GM21717 (cell line): ENCODE measurements around the gene RIMS4.
"Not testable (repeated sequence)": the region's sequence is repeated elsewhere in the genome, so short reads cannot be mapped to it uniquely, and the experiment has no call there.

ENCODE experiments used
- ATAC-seq: cut with Tn5 transposase; IDR thresholded peaks from one replicate; pipeline ENCODE4 v1.9.1; 2021; ENCODE audit warnings: mild to moderate bottlenecking, moderate library complexity; ENCODE audit not compliant: unreplicated experiment

The RIMS4 gene

DNA sequence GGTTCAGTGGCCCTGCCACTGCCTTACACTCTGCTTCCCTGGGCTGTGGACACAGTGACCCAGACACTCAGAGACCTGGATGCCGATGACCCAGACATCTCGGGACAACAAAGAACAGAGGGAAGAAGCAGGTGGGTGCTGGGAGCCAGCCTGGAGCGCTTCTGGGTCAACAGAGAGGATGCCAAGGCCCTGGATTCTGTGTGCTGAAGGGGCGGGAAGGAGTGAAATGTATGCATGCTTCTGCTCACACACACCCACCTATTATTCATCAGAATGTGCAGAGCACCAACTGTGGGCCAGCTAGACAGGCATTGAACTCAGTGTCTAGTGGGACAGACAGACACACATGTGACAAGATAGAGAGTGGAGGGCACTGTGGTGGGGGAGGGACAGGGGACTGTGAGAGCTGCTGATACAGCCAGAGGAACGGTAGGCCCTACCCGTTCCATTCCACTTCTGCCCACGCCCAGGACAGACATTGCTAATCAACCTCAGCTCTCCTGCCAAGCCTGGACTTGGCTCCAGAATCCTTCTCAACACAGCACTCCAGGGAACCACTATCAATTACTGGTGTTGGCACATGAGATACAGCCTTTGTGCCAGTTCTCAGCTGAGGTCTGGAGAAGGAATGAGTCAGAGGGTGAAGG, 44.5 kb downstream of the RIMS4 start:
- no peak for ATAC-seq

- ATAC-seq = no peak
Measured at GRCh38 chr20:44765091-44765490, 45.3 kb downstream of the RIMS4 start.

- ATAC-seq = not testable (repeated sequence)
Measured at GRCh38 chr20:44763798-44764197, 46.5 kb downstream of the RIMS4 start.

DNA sequence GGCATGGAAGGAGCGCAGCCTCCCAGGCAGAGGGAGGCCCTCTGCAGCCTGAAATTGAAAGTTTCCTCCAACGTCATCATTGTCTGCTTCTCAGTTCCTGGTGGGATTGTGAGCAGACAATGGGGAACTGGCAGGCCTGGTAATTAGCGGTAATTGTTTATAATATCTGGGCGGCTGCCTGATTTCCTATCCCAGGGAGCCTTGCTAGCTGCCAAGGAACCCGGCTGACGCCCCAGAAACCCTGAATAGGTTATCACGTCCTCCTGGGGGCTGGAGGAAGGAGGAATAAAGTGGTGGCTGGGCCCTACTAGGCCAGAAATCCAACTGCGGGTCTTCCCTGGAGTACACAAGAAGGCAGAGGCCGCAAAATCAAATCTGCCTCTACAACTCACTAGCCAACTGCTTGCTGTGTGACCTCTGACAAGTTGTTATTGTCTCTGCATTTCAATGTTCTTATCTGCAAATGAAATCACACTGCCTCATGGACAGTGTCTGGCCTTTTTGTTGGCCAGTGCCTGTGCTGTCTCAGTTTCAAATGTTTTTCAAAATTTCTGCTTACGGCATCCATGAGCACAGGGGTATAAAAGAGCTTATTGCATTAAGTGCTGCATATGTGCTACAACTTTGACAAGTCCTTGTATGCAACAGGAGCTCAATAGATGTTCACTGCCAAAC, 47.7 kb downstream of the RIMS4 start:
- ATAC-seq = no peak

DNA sequence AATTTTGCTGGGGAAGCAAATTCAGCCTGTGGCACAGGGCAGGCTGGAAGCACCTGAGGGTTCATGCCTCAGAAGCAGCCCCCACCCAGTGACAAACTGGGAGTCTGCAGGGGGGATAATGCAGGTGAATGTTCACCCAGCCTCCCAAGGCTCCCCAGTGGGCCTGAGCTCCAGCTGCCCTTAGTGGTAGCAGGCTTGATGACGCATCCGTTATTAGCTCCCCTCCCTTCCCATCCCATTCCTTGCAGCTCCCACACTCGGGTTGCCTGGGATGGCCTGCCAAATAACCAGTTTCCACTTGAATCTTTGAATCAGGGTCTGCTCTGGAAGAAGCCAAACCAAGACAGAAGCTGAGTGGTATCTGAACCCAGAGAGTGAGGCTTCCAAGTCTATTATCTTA, 48.9 kb downstream of the RIMS4 start:
- no peak for ATAC-seq

GRCh38 chr20:44759595-44759994, 50.8 kb downstream of the RIMS4 start:
- ATAC-seq = no peak

DNA sequence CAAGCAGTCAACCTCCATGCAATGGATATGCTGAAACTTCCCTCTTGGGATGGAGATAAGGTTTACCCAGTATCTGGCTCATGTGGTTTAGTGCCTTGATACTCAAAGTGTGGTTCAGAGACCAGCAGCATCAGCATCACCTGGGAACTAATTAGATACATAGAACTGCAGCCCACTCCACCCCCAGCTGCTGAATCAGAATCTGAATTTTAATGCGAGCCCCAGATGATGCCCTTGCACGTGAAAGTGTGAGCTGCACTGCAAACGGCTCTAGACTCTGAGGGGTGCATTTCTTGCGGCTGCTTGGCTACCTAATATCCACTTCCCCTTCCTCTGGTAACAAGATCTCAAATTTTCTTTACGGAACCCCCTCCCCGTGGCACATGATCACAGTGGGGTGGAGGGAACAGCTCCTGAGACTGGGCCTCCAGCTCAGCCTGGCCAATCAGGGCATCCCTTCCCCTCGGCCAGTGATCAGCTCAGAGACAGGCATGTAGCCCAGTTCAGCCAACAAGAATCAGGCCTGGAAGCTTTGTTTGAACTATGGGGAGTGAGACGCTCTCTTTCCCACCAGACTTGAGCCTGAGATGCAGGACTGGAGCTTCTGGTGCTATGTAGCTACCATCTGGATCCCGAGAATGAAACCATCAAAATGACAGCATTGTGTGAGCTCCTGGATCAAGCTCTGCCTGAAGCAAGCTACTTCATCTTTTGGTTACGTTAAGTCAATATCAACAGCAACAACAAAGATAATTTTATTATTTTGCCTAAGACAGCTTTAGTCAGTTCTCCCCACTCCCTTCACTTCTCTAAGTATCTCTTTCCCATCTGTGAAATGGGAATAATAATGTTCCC, 51.9 kb downstream of the RIMS4 start:
- ATAC-seq = no peak

DNA sequence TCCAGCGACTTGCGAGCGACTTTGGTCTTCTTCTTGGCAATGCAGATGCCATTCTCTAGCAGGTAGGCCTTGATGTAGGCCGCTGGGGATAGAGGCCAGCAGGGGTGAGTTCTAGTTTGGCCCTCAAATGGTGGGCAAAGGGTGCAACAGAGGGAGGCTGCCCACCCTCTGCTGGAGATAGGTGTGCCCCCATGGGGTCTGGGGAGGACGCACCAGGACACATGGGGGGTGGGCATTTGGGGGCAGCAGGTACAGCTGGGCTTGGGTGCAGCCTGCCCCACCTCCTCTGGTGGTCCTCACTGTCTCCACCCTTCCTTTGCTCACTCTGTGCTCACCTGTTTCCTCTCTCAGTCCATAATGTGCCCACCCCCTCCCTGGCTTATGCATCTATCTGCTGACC, 53.4 kb downstream of the RIMS4 start:
- ATAC-seq = no peak

DNA sequence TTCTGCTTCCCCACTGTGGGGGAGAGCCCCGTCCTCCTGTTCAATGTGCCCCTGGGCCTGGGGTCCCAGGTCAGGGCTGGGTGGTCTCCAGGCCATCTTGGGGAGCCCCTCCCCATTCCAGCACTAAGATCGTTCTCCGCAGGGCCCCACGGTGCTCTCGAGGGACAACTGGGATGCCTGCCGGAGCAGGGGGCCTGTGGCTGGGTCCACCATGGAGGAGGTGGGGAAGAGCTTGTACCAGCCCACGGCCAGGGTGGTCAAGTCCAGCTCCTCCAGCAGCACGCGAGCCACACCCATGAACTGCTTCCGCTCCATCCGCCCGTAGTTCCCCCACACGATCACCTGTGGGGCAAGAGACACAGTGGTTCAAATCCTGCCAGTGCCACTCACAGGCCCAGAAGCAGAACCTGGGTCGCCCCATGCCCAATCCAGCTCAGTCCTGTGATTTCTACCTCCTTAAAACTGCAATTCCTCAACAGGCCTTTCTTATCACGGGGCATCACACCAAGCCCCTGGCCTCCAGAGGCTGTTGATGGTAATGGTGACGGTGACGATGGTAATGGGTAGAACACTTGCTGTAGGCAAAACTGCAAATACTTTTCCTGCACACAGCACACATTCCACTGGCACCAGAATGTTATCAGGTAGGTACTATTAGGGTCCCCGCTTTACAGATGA, 54.2 kb downstream of the RIMS4 start:
- ATAC-seq = no peak

- ATAC-seq = no peak
Measured at GRCh38 chr20:44754554-44754953, 55.8 kb downstream of the RIMS4 start.

DNA sequence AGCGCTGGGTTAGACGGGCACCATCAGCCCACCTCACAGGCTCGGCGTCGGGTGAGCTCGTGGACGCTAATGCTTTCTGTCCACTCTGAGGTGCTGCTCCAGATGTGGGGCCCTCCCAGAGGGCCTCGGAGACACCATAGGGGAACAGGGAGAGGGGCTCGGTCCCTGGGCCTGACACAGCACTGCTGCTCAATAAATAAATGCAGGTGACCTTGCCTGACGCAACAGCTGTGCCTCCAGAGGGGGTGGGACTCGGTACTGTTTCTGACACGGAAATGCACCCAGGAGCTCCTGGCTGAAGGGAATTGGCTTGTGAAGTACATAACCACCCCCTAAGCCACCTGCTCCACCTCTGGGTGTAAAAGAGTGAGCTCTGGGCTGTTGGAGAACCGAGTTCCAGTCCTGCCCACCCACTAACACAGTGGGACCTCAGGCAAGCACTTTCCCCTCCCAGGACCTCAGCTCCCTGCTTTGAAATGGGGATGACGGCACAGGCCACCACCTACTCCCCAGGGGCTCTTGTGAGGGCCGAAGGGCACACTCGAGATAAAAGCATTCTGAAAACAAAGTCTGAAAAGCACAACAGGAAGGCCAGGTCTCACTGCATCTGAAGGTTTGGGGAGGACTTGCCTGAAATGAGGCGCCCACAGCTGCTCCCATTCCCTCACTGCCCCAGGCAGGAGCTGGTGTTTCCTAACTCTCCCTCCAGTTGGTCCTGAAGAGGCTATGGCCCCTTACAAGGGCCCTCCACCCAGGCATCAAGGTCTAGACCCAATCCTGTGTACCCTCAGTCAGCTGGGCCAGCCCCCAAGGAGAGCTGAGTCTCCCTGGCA, 58.0 kb downstream of the RIMS4 start:
- ATAC-seq = no peak

DNA sequence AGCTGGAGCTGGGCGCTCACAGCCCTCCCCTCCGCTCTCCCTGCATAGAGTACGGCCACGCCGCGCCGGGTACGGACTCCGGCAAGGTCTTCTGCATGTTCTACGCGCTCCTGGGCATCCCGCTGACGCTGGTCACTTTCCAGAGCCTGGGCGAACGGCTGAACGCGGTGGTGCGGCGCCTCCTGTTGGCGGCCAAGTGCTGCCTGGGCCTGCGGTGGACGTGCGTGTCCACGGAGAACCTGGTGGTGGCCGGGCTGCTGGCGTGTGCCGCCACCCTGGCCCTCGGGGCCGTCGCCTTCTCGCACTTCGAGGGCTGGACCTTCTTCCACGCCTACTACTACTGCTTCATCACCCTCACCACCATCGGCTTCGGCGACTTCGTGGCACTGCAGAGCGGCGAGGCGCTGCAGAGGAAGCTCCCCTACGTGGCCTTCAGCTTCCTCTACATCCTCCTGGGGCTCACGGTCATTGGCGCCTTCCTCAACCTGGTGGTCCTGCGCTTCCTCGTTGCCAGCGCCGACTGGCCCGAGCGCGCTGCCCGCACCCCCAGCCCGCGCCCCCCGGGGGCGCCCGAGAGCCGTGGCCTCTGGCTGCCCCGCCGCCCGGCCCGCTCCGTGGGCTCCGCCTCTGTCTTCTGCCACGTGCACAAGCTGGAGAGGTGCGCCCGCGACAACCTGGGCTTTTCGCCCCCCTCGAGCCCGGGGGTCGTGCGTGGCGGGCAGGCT, 60.1 kb downstream of the RIMS4 start:
- no peak for ATAC-seq

DNA sequence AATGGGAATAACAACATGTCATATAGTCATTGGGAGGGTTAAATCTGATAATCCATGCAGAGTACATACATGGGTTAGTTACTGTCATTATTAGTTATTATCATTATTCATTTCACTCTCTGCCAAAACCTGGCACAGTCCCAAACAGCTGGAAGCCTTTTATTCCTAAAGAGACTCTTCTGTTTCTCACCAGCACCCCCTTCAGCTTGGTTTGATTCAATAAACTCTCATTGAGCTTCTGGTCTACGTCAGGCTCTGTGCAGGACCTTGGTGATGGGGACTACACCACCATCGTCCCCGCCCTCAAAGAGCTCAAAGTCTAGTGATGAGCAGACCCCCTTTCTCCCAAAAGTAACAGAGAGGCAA, 62.4 kb downstream of the RIMS4 start:
- no peak for ATAC-seq

- ATAC-seq = no peak
Measured at GRCh38 chr20:44747166-44748004, 63.0 kb downstream of the RIMS4 start.

- ATAC-seq = no peak
Measured at GRCh38 chr20:44746367-44747165, 63.8 kb downstream of the RIMS4 start.

- ATAC-seq = no peak
Measured at GRCh38 chr20:44745598-44746366, 64.6 kb downstream of the RIMS4 start, which contains the start of gene KCNK15. Gene KCNK15 (plus strand): TSS chr20:44745865. CDS start chr20:44745911, 46 bp downstream.

DNA sequence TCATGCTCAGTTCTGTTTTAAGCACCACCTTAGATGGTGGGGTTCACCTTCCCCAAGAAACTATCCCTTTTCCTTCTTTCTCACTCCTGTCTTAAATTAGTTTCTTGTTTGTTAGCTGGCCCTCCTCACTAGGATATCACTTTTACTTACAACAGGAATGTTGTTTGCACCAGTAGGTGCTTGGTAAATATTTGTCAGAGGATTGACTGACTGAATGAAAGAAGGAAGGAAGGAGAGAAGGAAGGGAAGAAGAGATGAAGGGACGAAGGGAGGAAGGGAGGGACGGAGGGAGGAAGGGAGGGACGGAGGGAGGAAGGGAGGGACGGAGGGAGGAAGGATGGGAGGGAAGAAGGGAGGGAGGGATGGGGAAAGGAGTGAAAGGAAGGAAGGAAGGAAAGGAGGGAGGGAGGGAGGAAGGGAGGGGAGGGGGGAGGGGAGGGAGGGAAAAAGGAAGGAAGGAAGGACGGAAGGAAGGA, 65.2 kb downstream of the RIMS4 start:
- no peak for ATAC-seq
